ENCODE measurements around the gene URAD. TPM values are rescaled to one million over a fixed set of nuclear protein-coding genes. Genes with fewer than 3 reads are reported as not detected.

Gene URAD
- total RNA-seq, 1 donor from 2014 or later, result not detected

GRCh38 chr13:28001837-28002473 is 13.5 kb upstream of the URAD start:
- no peaks in the 10 kb centered on the region for H3K36me3 Mint-ChIP-seq (ENCODE audit: low read depth, unreplicated experiment)
- H3K9me3 Mint-ChIP-seq (ENCODE audit: unreplicated experiment), result no peaks in the 10 kb centered on the region
- H3K4me2 ChIP-seq (ENCODE audit: low read length), result no peak overlapping the region
- H3K4me1 ChIP-seq (ENCODE audit: insufficient read depth, low read length), result no peaks in the 10 kb centered on the region
- no peak overlapping the region for H3K27ac ChIP-seq (ENCODE audit: low read depth, low read length)
- TF ChIP-seq, protein P1, sequence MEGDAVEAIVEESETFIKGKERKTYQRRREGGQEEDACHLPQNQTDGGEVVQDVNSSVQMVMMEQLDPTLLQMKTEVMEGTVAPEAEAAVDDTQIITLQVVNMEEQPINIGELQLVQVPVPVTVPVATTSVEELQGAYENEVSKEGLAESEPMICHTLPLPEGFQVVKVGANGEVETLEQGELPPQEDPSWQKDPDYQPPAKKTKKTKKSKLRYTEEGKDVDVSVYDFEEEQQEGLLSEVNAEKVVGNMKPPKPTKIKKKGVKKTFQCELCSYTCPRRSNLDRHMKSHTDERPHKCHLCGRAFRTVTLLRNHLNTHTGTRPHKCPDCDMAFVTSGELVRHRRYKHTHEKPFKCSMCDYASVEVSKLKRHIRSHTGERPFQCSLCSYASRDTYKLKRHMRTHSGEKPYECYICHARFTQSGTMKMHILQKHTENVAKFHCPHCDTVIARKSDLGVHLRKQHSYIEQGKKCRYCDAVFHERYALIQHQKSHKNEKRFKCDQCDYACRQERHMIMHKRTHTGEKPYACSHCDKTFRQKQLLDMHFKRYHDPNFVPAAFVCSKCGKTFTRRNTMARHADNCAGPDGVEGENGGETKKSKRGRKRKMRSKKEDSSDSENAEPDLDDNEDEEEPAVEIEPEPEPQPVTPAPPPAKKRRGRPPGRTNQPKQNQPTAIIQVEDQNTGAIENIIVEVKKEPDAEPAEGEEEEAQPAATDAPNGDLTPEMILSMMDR (IDR thresholded peaks at IDR 0.05; ENCODE audit: insufficient read depth, low read depth, low read length), result no peak
- H3K79me2 ChIP-seq (ENCODE audit: insufficient read depth, low read length), result no peaks in the 10 kb centered on the region
- no peak overlapping the region for H3K4me3 ChIP-seq (ENCODE audit: insufficient read depth, low read depth, low read length)
- H3K9me3 ChIP-seq (ENCODE audit: insufficient read depth, low read depth, low read length), result no peaks in the 10 kb centered on the region
- H3K27ac Mint-ChIP-seq (ENCODE audit: unreplicated experiment), result no peak overlapping the region
- no peaks in the 10 kb centered on the region for H4K20me1 ChIP-seq (ENCODE audit: insufficient read depth, low read length)
- no peaks in the 10 kb centered on the region for H3K27me3 Mint-ChIP-seq (ENCODE audit: low read depth, unreplicated experiment)
- no peak overlapping the region for H3K9ac ChIP-seq (ENCODE audit: low read length)
- H2AFZ ChIP-seq (ENCODE audit: low read depth, low read length), result no peak overlapping the region
- DNase-seq (ENCODE audit: low read depth) (no peak), FAIRE-seq (no peak)
- H3K4me3 Mint-ChIP-seq (ENCODE audit: unreplicated experiment), result no peak overlapping the region
- no peaks in the 10 kb centered on the region for H3K27me3 ChIP-seq (ENCODE audit: insufficient read depth, low read length)
- H3K36me3 ChIP-seq (ENCODE audit: insufficient read depth, low read length), result no peaks in the 10 kb centered on the region
- H3K4me1 Mint-ChIP-seq (ENCODE audit: low read depth, unreplicated experiment), result no peaks in the 10 kb centered on the region

DNA sequence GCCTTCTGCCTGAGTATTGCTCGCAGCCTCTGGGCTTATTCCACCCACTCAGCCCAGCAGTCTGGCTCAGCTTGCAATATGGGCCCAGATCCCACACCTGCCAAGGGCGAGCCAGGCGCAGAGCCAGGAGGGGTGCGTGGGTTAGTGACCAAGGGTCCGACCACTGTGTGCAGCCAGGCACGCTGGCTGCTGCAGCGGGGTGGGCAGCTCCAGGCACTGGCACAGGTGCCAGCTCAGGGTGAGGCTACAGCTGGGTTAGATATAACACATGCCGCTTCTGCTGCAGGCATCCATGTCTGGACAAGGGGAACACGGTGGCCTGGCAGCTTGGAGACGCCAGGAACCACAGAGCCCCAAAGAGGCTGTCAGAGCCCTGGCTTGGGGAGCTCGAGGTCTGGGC is 12.6 kb upstream of the URAD start:
- Histone ChIP-seq H3K27me3 (ENCODE audit: insufficient read depth, low read length) (no peaks in the 10 kb centered on the region), H3K36me3 (ENCODE audit: insufficient read depth, low read length) (no peaks in the 10 kb centered on the region), H2AFZ (ENCODE audit: low read depth, low read length) (no peak overlapping the region), H3K4me1 (ENCODE audit: insufficient read depth, low read length) (no peaks in the 10 kb centered on the region), H3K9ac (ENCODE audit: low read length) (no peak overlapping the region), H3K9me3 (ENCODE audit: insufficient read depth, low read depth, low read length) (no peaks in the 10 kb centered on the region), H3K4me2 (ENCODE audit: low read length) (no peak overlapping the region), H4K20me1 (ENCODE audit: insufficient read depth, low read length) (no peaks in the 10 kb centered on the region), H3K4me3 (ENCODE audit: insufficient read depth, low read depth, low read length) (no peak overlapping the region), H3K79me2 (ENCODE audit: insufficient read depth, low read length) (no peaks in the 10 kb centered on the region), H3K27ac (ENCODE audit: low read depth, low read length) (no peak overlapping the region)
- H3K27ac Mint-ChIP-seq (ENCODE audit: unreplicated experiment), result no peak overlapping the region
- no peaks in the 10 kb centered on the region for H3K36me3 Mint-ChIP-seq (ENCODE audit: low read depth, unreplicated experiment)
- peaks cover 3% of the 10 kb centered on the region for H3K27me3 Mint-ChIP-seq (ENCODE audit: low read depth, unreplicated experiment)
- TF ChIP-seq, protein P1 (IDR thresholded peaks at IDR 0.05; ENCODE audit: insufficient read depth, low read depth, low read length), result no peak
- TF ChIP-seq EZH2 (IDR thresholded peaks at IDR 0.05; ENCODE audit: insufficient read depth, low read length), result no peak
- H3K4me1 Mint-ChIP-seq (ENCODE audit: low read depth, unreplicated experiment), result no peaks in the 10 kb centered on the region
- no peak overlapping the region for H3K4me3 Mint-ChIP-seq (ENCODE audit: unreplicated experiment)
- no peak for DNase-seq (ENCODE audit: low read depth)
- FAIRE-seq, result no peak
- H3K9me3 Mint-ChIP-seq (ENCODE audit: unreplicated experiment), result no peaks in the 10 kb centered on the region

GRCh38 chr13:28000567-28000966 is 12.1 kb upstream of the URAD start:
- Histone ChIP-seq H3K4me1 (ENCODE audit: insufficient read depth, low read length) (no peaks in the 10 kb centered on the region), H3K9ac (ENCODE audit: low read length) (no peak overlapping the region), H3K4me3 (ENCODE audit: insufficient read depth, low read depth, low read length) (no peak overlapping the region), H3K27me3 (ENCODE audit: insufficient read depth, low read length) (no peaks in the 10 kb centered on the region), H3K79me2 (ENCODE audit: insufficient read depth, low read length) (no peaks in the 10 kb centered on the region), H3K4me2 (ENCODE audit: low read length) (no peak overlapping the region), H3K36me3 (ENCODE audit: insufficient read depth, low read length) (no peaks in the 10 kb centered on the region), H3K9me3 (ENCODE audit: insufficient read depth, low read depth, low read length) (no peaks in the 10 kb centered on the region), H4K20me1 (ENCODE audit: insufficient read depth, low read length) (no peaks in the 10 kb centered on the region), H3K27ac (ENCODE audit: low read depth, low read length) (no peak overlapping the region), H2AFZ (ENCODE audit: low read depth, low read length) (no peak overlapping the region)
- Mint-ChIP-seq H3K4me3 (ENCODE audit: unreplicated experiment) (no peak overlapping the region), H3K9me3 (ENCODE audit: unreplicated experiment) (no peaks in the 10 kb centered on the region), H3K27me3 (ENCODE audit: low read depth, unreplicated experiment) (peaks cover 3% of the 10 kb centered on the region), H3K27ac (ENCODE audit: unreplicated experiment) (no peak overlapping the region), H3K4me1 (ENCODE audit: low read depth, unreplicated experiment) (no peaks in the 10 kb centered on the region), H3K36me3 (ENCODE audit: low read depth, unreplicated experiment) (no peaks in the 10 kb centered on the region)
- FAIRE-seq (no peak), DNase-seq (ENCODE audit: low read depth) (no peak)
- TF ChIP-seq EZH2 (IDR thresholded peaks at IDR 0.05; ENCODE audit: insufficient read depth, low read length), result no peak
- TF ChIP-seq, protein P1 (IDR thresholded peaks at IDR 0.05; ENCODE audit: insufficient read depth, low read depth, low read length), result no peak
